ENCODE data around the gene NKTR. TPM values are rescaled to one million over a fixed set of nuclear protein-coding genes. Genes with fewer than 3 reads are reported as not detected.

NKTR gene
- 337 TPM for total RNA-seq

DNA sequence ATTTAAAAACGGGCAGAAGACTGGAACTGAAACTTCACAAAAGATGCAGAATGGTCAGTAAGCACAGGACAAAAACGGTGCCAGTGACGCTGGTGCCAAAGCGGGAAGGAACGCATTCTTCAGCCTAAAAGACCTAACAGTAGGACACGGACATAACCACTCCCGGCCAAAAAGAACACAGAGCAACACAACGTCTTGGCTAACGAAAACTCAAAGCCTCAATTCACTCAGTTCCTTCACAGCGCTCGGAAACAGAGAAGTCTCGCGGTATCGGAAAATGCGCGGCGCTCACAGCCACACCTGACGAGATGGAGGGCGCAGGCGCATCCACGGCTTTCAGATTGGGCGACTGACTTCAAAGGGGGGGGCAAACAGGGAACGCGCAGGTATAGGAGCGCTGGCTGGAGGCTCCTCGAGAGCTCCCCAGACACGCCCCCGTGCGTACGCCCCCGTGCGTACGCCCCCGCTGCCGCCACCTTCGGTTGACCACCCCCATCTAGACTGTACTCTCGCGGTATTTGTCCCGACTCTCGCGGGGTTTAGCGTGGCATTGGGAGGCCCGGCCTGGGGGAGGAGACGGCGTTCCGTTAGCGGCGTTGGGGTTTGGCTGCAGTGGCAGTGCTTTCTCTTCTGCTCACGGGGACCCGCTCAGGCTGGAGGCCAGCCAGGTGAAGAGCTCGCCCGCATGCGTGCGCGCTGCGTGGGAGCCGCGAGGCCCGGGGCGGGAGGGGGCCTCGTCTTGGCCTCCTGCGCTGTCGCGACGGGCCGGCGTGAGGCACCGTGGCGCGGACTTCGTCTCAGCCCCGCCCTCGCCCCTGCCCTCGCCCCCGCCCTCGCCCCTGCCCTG is at the start of gene NKTR:
Gene NKTR (plus strand): TSS at position 576 of the 847 bp plus-strand sequence. CDS start 321 bp downstream, outside the sequence.

GRCh38 chr3:42581709-42582473 is 18.6 kb upstream of the NKTR start, which contains the start of gene SEC22C:
SEC22C (minus strand) TSS chr3:42581967; CDS start chr3:42569046, 12,921 bp downstream.

GRCh38 chr3:42653560-42654330 is 53.3 kb downstream of the NKTR start, which contains the start of gene ZBTB47:
ZBTB47 (plus strand) TSS chr3:42653697; CDS start chr3:42658356, 4,659 bp downstream.

GRCh38 chr3:42685363-42685881 is 84.9 kb downstream of the NKTR start, which contains the start of gene KLHL40:
KLHL40 (plus strand) TSS chr3:42685537; CDS start chr3:42685619, 82 bp downstream.

Other genes with a start within 250 kb of the NKTR start
- gene LYZL4, start 190.1 kb upstream of the NKTR start, total RNA-seq: not detected
- 3.7 TPM for gene VIPR1, start 98.0 kb upstream of the NKTR start, total RNA-seq
- gene SEC22C, start 18.7 kb upstream of the NKTR start, total RNA-seq: 65.3 TPM
- gene SS18L2, start 9.8 kb upstream of the NKTR start, total RNA-seq: 19.0 TPM
- gene ZBTB47, start 53.0 kb downstream of the NKTR start, total RNA-seq: 22.9 TPM
- 7.7 TPM for gene KLHL40, start 84.9 kb downstream of the NKTR start, total RNA-seq
- gene HHATL, start 102.1 kb downstream of the NKTR start, total RNA-seq: 9.6 TPM
- 9.3 TPM for gene CCDC13, start 172.6 kb downstream of the NKTR start, total RNA-seq
- 116 TPM for gene HIGD1A, start 203.8 kb downstream of the NKTR start, total RNA-seq
- 1.1 TPM for gene ACKR2, start 208.8 kb downstream of the NKTR start, total RNA-seq